ENCODE measurements around the gene SMIM10L2A.
A peak's percentile ranks its signal among the peaks of the same experiment; 100 is the strongest.

SMIM10L2A gene

DNA sequence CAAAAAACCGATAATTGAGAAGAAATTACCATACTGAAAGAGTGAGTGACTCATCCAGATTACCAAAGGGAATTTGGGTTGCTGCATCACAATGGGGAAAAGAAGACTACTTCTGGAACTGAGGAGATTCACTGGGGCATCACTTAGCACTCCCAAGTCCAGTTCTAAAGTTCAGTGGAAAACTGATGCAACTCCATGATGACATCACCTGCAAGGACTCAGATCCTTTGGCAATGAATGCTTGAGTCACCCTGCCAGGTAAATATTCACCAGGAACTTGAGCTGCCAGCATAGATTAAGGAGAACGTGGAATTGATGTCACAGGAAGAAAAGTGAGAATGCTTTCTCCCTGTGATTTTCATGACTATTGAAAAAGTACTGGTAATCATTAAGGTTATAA is 32.0 kb upstream of the SMIM10L2A start:
- POLR2A ChIA-PET: no interaction called here
- CTCF ChIA-PET: no interaction called here
- TF ChIP-seq, protein P1, sequence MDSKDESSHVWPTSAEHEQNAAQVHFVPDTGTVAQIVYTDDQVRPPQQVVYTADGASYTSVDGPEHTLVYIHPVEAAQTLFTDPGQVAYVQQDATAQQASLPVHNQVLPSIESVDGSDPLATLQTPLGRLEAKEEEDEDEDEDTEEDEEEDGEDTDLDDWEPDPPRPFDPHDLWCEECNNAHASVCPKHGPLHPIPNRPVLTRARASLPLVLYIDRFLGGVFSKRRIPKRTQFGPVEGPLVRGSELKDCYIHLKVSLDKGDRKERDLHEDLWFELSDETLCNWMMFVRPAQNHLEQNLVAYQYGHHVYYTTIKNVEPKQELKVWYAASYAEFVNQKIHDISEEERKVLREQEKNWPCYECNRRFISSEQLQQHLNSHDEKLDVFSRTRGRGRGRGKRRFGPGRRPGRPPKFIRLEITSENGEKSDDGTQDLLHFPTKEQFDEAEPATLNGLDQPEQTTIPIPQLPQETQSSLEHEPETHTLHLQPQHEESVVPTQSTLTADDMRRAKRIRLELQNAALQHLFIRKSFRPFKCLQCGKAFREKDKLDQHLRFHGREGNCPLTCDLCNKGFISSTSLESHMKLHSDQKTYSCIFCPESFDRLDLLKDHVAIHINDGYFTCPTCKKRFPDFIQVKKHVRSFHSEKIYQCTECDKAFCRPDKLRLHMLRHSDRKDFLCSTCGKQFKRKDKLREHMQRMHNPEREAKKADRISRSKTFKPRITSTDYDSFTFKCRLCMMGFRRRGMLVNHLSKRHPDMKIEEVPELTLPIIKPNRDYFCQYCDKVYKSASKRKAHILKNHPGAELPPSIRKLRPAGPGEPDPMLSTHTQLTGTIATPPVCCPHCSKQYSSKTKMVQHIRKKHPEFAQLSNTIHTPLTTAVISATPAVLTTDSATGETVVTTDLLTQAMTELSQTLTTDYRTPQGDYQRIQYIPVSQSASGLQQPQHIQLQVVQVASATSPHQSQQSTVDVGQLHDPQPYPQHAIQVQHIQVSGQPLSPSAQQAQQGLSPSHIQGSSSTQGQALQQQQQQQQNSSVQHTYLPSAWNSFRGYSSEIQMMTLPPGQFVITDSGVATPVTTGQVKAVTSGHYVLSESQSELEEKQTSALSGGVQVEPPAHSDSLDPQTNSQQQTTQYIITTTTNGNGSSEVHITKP (tag by site-specific recombination; IDR thresholded peaks at IDR 0.05): peak; percentile 38; the same call in 1 of the 2 replicates
- TF ChIP-seq ZNF335 (tag by site-specific recombination; conservative IDR thresholded peaks at IDR 0.05) (peak; percentile 17; the same call in 1 of the 2 replicates), ZNF571 (tag by site-specific recombination; IDR thresholded peaks at IDR 0.05) (no peak), ZNF266 (tag by site-specific recombination; IDR thresholded peaks at IDR 0.05; ENCODE audit: low read depth) (no peak), ZSCAN23 (tag by site-specific recombination; IDR thresholded peaks at IDR 0.05) (no peak), ZNF530 (tag by site-specific recombination; IDR thresholded peaks at IDR 0.05; ENCODE audit: low read depth) (no peak), ZBTB8A (tag by site-specific recombination; IDR thresholded peaks at IDR 0.05) (no peak), ZSCAN30 (tag by site-specific recombination; IDR thresholded peaks at IDR 0.05) (no peak), ZNF404 (tag by site-specific recombination; IDR thresholded peaks at IDR 0.05) (no peak), ZNF629 (tag by site-specific recombination; IDR thresholded peaks at IDR 0.05) (peak; percentile 62), ZNF350 (tag by site-specific recombination; IDR thresholded peaks at IDR 0.05) (no peak), KLF7 (tag by site-specific recombination; IDR thresholded peaks at IDR 0.05; ENCODE audit: borderline replicate concordance) (no peak), ZNF354C (tag by site-specific recombination; IDR thresholded peaks at IDR 0.05; ENCODE audit: borderline replicate concordance, low read depth) (no peak), ZNF660 (tag by site-specific recombination; IDR thresholded peaks at IDR 0.05) (peak; percentile 94)
- TF ChIP-seq, protein P2, sequence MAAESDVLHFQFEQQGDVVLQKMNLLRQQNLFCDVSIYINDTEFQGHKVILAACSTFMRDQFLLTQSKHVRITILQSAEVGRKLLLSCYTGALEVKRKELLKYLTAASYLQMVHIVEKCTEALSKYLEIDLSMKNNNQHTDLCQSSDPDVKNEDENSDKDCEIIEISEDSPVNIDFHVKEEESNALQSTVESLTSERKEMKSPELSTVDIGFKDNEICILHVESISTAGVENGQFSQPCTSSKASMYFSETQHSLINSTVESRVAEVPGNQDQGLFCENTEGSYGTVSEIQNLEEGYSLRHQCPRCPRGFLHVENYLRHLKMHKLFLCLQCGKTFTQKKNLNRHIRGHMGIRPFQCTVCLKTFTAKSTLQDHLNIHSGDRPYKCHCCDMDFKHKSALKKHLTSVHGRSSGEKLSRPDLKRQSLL (tag by site-specific recombination; IDR thresholded peaks at IDR 0.05): 0 out of 2 replicates have a peak, but pooled peaks have one; percentile 27
- TF ChIP-seq, protein P3, sequence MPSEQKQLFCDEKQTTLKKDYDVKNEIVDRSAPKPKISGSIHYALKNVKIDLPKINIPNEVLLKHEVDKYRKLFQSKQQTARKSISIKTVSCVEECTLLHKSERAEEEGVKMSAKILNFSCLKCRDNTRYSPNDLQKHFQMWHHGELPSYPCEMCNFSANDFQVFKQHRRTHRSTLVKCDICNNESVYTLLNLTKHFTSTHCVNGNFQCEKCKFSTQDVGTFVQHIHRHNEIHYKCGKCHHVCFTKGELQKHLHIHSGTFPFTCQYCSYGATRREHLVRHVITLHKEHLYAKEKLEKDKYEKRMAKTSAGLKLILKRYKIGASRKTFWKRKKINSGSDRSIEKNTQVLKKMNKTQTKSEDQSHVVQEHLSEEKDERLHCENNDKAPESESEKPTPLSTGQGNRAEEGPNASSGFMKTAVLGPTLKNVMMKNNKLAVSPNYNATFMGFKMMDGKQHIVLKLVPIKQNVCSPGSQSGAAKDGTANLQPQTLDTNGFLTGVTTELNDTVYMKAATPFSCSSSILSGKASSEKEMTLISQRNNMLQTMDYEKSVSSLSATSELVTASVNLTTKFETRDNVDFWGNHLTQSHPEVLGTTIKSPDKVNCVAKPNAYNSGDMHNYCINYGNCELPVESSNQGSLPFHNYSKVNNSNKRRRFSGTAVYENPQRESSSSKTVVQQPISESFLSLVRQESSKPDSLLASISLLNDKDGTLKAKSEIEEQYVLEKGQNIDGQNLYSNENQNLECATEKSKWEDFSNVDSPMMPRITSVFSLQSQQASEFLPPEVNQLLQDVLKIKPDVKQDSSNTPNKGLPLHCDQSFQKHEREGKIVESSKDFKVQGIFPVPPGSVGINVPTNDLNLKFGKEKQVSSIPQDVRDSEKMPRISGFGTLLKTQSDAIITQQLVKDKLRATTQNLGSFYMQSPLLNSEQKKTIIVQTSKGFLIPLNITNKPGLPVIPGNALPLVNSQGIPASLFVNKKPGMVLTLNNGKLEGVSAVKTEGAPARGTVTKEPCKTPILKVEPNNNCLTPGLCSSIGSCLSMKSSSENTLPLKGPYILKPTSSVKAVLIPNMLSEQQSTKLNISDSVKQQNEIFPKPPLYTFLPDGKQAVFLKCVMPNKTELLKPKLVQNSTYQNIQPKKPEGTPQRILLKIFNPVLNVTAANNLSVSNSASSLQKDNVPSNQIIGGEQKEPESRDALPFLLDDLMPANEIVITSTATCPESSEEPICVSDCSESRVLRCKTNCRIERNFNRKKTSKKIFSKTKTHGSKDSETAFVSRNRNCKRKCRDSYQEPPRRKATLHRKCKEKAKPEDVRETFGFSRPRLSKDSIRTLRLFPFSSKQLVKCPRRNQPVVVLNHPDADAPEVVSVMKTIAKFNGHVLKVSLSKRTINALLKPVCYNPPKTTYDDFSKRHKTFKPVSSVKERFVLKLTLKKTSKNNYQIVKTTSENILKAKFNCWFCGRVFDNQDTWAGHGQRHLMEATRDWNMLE (tag by site-specific recombination; conservative IDR thresholded peaks at IDR 0.05; ENCODE audit: low read depth): peak; percentile 66
- TF ChIP-seq, protein P4, sequence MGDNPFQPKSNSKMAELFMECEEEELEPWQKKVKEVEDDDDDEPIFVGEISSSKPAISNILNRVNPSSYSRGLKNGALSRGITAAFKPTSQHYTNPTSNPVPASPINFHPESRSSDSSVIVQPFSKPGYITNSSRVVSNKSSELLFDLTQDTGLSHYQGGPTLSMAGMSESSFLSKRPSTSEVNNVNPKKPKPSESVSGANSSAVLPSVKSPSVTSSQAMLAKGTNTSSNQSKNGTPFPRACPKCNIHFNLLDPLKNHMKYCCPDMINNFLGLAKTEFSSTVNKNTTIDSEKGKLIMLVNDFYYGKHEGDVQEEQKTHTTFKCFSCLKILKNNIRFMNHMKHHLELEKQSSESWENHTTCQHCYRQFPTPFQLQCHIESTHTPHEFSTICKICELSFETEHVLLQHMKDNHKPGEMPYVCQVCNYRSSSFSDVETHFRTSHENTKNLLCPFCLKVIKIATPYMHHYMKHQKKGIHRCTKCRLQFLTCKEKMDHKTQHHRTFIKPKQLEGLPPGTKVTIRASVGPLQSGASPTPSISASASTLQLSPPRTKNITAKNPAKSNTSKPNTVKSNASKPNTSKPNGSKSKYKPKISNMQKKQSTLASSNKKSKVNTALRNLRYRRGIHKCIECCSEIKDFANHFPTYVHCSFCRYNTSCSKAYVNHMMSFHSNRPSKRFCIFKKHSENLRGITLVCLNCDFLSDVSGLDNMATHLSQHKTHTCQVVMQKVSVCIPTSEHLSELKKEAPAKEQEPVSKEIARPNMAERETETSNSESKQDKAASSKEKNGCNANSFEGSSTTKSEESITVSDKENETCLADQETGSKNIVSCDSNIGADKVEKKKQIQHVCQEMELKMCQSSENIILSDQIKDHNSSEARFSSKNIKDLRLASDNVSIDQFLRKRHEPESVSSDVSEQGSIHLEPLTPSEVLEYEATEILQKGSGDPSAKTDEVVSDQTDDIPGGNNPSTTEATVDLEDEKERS (tag by site-specific recombination; IDR thresholded peaks at IDR 0.05): no peak
- TF ChIP-seq, protein P5, sequence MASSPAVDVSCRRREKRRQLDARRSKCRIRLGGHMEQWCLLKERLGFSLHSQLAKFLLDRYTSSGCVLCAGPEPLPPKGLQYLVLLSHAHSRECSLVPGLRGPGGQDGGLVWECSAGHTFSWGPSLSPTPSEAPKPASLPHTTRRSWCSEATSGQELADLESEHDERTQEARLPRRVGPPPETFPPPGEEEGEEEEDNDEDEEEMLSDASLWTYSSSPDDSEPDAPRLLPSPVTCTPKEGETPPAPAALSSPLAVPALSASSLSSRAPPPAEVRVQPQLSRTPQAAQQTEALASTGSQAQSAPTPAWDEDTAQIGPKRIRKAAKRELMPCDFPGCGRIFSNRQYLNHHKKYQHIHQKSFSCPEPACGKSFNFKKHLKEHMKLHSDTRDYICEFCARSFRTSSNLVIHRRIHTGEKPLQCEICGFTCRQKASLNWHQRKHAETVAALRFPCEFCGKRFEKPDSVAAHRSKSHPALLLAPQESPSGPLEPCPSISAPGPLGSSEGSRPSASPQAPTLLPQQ (tag by site-specific recombination; IDR thresholded peaks at IDR 0.05): peak; percentile 46; the same call in 1 of the 2 replicates
- TF ChIP-seq, protein P6, sequence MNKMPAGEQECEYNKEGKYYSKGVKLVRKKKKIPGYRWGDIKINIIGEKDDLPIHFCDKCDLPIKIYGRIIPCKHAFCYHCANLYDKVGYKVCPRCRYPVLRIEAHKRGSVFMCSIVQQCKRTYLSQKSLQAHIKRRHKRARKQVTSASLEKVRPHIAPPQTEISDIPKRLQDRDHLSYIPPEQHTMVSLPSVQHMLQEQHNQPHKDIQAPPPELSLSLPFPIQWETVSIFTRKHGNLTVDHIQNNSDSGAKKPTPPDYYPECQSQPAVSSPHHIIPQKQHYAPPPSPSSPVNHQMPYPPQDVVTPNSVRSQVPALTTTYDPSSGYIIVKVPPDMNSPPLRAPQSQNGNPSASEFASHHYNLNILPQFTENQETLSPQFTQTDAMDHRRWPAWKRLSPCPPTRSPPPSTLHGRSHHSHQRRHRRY (tag by site-specific recombination; IDR thresholded peaks at IDR 0.05): no peak
- TF ChIP-seq, protein P7, sequence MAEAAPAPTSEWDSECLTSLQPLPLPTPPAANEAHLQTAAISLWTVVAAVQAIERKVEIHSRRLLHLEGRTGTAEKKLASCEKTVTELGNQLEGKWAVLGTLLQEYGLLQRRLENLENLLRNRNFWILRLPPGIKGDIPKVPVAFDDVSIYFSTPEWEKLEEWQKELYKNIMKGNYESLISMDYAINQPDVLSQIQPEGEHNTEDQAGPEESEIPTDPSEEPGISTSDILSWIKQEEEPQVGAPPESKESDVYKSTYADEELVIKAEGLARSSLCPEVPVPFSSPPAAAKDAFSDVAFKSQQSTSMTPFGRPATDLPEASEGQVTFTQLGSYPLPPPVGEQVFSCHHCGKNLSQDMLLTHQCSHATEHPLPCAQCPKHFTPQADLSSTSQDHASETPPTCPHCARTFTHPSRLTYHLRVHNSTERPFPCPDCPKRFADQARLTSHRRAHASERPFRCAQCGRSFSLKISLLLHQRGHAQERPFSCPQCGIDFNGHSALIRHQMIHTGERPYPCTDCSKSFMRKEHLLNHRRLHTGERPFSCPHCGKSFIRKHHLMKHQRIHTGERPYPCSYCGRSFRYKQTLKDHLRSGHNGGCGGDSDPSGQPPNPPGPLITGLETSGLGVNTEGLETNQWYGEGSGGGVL (tag by site-specific recombination; IDR thresholded peaks at IDR 0.05): peak; percentile 38; the same call in 1 of the 2 replicates

More for the DNA sequence above, 32.0 kb upstream of the SMIM10L2A start:
- H3K27ac ChIP-seq (ENCODE audit: extremely low read depth, low read depth, low read length): no peak overlapping the region
- H3K36me3 ChIP-seq (ENCODE audit: control insufficient read depth in 2 of 2, insufficient read depth in 1 of 2, low read length in 2 of 2): no peaks in the 10 kb centered on the region
- no peaks in the 10 kb centered on the region for H3K9me3 ChIP-seq (ENCODE audit: control insufficient read depth, insufficient read depth, low read depth, low read length)
- no peaks in the 10 kb centered on the region for H3K4me1 ChIP-seq (ENCODE audit: control insufficient read depth, insufficient read depth, low read length)
- H3K4me3 ChIP-seq (ENCODE audit: low read depth, low read length): no peak overlapping the region

Data from HEK293 (cell line).